Activated naive CD4-positive, alpha-beta T cell treated with Interleukin-2 at 50 U/mL for 16 hours (primary cell): Measurements from ENCODE around the gene TVP23B.
"Not testable (repeated sequence)": the region's sequence is repeated elsewhere in the genome, so short reads cannot be mapped to it uniquely, and the experiment has no call there.

Experiments used
- DNase-seq: peaks from one replicate; pipeline ENCODE4 v3.0.0-alpha.2; 2020

The TVP23B gene

GRCh38 chr17:18780991-18781718 is at the start of gene TVP23B:
Gene TVP23B (plus strand): TSS chr17:18781183. CDS start chr17:18781294, 111 bp downstream.
- DNase-seq, result peak; percentile 97

GRCh38 chr17:18732438-18732837 is 48.5 kb upstream of the TVP23B start:
- DNase-seq, result not testable (repeated sequence)

GRCh38 chr17:18733350-18733749 is 47.6 kb upstream of the TVP23B start:
- not testable (repeated sequence) for DNase-seq

GRCh38 chr17:18739616-18740391 is 41.2 kb upstream of the TVP23B start:
- not testable (repeated sequence) for DNase-seq

GRCh38 chr17:18741228-18741627 is 39.8 kb upstream of the TVP23B start:
- not testable (repeated sequence) for DNase-seq

GRCh38 chr17:18743699-18744421 is 37.1 kb upstream of the TVP23B start, which contains the start of gene FBXW10:
Gene FBXW10 (plus strand): TSS chr17:18744054. CDS start chr17:18744245, 191 bp downstream.
- DNase-seq, result not testable (repeated sequence)

GRCh38 chr17:18744726-18745125 is 36.3 kb upstream of the TVP23B start:
- not testable (repeated sequence) for DNase-seq

GRCh38 chr17:18746551-18746950 is 34.4 kb upstream of the TVP23B start:
- not testable (repeated sequence) for DNase-seq

- not testable (repeated sequence) for DNase-seq
Observed at GRCh38 chr17:18747501-18747900, 33.5 kb upstream of the TVP23B start.

- DNase-seq, result not testable (repeated sequence)
Observed at GRCh38 chr17:18750242-18750641, 30.7 kb upstream of the TVP23B start.

- not testable (repeated sequence) for DNase-seq
Observed at GRCh38 chr17:18753829-18754409, 27.1 kb upstream of the TVP23B start.

- not testable (repeated sequence) for DNase-seq
Observed at GRCh38 chr17:18755969-18756368, 25.0 kb upstream of the TVP23B start.

- DNase-seq, result not testable (repeated sequence)
Observed at GRCh38 chr17:18757368-18758044, 23.5 kb upstream of the TVP23B start.

- DNase-seq, result not testable (repeated sequence)
Observed at GRCh38 chr17:18758344-18758743, 22.6 kb upstream of the TVP23B start.

- DNase-seq, result not testable (repeated sequence)
Observed at GRCh38 chr17:18760221-18760620, 20.8 kb upstream of the TVP23B start.

GRCh38 chr17:18770572-18770971 is 10.4 kb upstream of the TVP23B start:
- DNase-seq, result not testable (repeated sequence)

GRCh38 chr17:18771066-18771465 is 9.9 kb upstream of the TVP23B start:
- not testable (repeated sequence) for DNase-seq

GRCh38 chr17:18772471-18772870 is 8.5 kb upstream of the TVP23B start:
- no peak for DNase-seq

- not testable (repeated sequence) for DNase-seq
Observed at GRCh38 chr17:18781805-18782204, 822 bp downstream of the TVP23B start.

- DNase-seq, result not testable (repeated sequence)
Observed at GRCh38 chr17:18785933-18786332, 5.0 kb downstream of the TVP23B start.

- not testable (repeated sequence) for DNase-seq
Observed at GRCh38 chr17:18786890-18787289, 5.9 kb downstream of the TVP23B start.

- not testable (repeated sequence) for DNase-seq
Observed at GRCh38 chr17:18791402-18791801, 10.4 kb downstream of the TVP23B start.
